OCI-LY7 (cell line): ENCODE data around the gene OR10G7. TPM values are rescaled to one million over a fixed set of nuclear protein-coding genes. Genes with fewer than 3 reads are reported as not detected.

Experiments
- Bru-seq: library from RNA; stranded (reverse); fragments of 400-500 nt; gene quantifications from one replicate; lab custom pipeline; 2021; lab: Mats Ljungman, UMichigan
- BruChase-seq, 2 experiments: library from RNA; stranded (reverse); fragments of 400-500 nt; gene quantifications; one replicate each; lab custom pipeline; 2021; lab: Mats Ljungman, UMichigan
- BruUV-seq: library from RNA; stranded (reverse); fragments of 400-500 nt; replicated peaks from 2 replicates; lab custom pipeline; 2021; lab: Mats Ljungman, UMichigan
- CTCF ChIA-PET: fragments of 300-600 bp; sonication (Branson Sonifier 250); formaldehyde crosslinking; loops from one replicate; lab custom pipeline; 2022; ENCODE audit warnings: antibody characterized with exemption; ENCODE audit not compliant: unreplicated experiment; lab: Charles Lee
- POLR2A ChIA-PET: fragments of 300-600 bp; sonication (Branson Sonifier 250); formaldehyde crosslinking; loops from one replicate; lab custom pipeline; 2022; ENCODE audit warnings: antibody characterized with exemption; lab: Charles Lee
- DNase-seq: peaks from one replicate; pipeline ENCODE4 v3.0.0-alpha.2; 2015; ENCODE audit warnings: low spot score
- H2AFZ ChIP-seq: fragments of 200-600 bp; sonication (generic), shearing (Covaris generic); 2 replicates; pipeline ENCODE4 v1.6.1; 2014; ENCODE audit warnings: mild to moderate bottlenecking, antibody characterized with exemption, low read length, moderate library complexity
- H3K27ac ChIP-seq: fragments of 200-600 bp; sonication (generic); 2 replicates; pipeline ENCODE4 v1.5.1; 2014; ENCODE audit warnings: mixed run types, low read depth, mild to moderate bottlenecking, moderate library complexity, low read length, inconsistent platforms; ENCODE audit not compliant: poor library complexity, severe bottlenecking
- H3K36me3 ChIP-seq: fragments of 200-600 bp; sonication (generic); 2 replicates; pipeline ENCODE4 v1.6.1; 2014; ENCODE audit warnings: mild to moderate bottlenecking, antibody characterized with exemption, low read length, moderate library complexity, mixed read lengths; ENCODE audit not compliant: insufficient read depth
- H3K4me1 ChIP-seq: fragments of 200-600 bp; sonication (generic); 2 replicates; pipeline ENCODE4 v1.5.1; 2014; ENCODE audit warnings: mild to moderate bottlenecking, low read length; ENCODE audit not compliant: insufficient read depth, poor library complexity, severe bottlenecking
- H3K4me2 ChIP-seq: fragments of 200-600 bp; sonication (generic); 2 replicates; pipeline ENCODE4 v1.6.1; 2014; ENCODE audit warnings: mild to moderate bottlenecking, low read length
- H3K4me3 ChIP-seq: fragments of 200-600 bp; sonication (generic); 2 replicates; pipeline ENCODE4 v1.5.1; 2014; ENCODE audit warnings: mild to moderate bottlenecking, low read depth, low read length; ENCODE audit not compliant: poor library complexity, severe bottlenecking
- H3K79me2 ChIP-seq: fragments of 200-600 bp; sonication (generic); 2 replicates; pipeline ENCODE4 v1.6.1; 2016; ENCODE audit warnings: low read depth, mild to moderate bottlenecking, low read length, moderate library complexity, mixed read lengths; ENCODE audit not compliant: insufficient read depth
- H3K9me2 ChIP-seq: fragments of 200-600 bp; sonication (generic); 2 replicates; pipeline ENCODE4 v1.6.1; 2016; ENCODE audit warnings: mild to moderate bottlenecking, low read length, mixed read lengths; ENCODE audit not compliant: insufficient read depth
- H3K9me3 ChIP-seq: fragments of 200-600 bp; sonication (generic); 2 replicates; pipeline ENCODE4 v1.6.1; 2014; ENCODE audit warnings: mild to moderate bottlenecking, mixed run types, low read length, mixed read lengths
- H4K20me1 ChIP-seq: fragments of 200-600 bp; sonication (generic); 2 replicates; pipeline ENCODE4 v1.6.1; 2014; ENCODE audit warnings: mild to moderate bottlenecking, antibody characterized with exemption, low read length, moderate library complexity, mixed read lengths; ENCODE audit not compliant: insufficient read depth
- CTCF ChIP-seq: fragments of 200-600 bp; sonication (generic); conservative IDR thresholded peaks from 2 replicates; pipeline ENCODE4 v1.5.1; 2014; ENCODE audit warnings: mild to moderate bottlenecking, antibody characterized with exemption, low read length, moderate library complexity, mixed read lengths
- EZH2phosphoT487 ChIP-seq: fragments of 200-600 bp; sonication (generic); IDR thresholded peaks from 2 replicates; pipeline ENCODE4 v1.6.1; 2018; ENCODE audit warnings: low read depth, borderline replicate concordance, mild to moderate bottlenecking, mixed run types, antibody characterized with exemption, low read length, moderate library complexity, mixed read lengths
- intact Hi-C: fragments of 100-400 bp; cut with micrococcal nuclease; formaldehyde crosslinking; loops from one replicate; pipeline ENCODE4 v1.10.0; 2022; ENCODE audit not compliant: unreplicated experiment
- long read RNA-seq: library from polyadenylated mRNA; stranded (forward); transcript quantifications from one replicate; pipeline ENCODE4 v2.0.0, GENCODE V29; 2022
- total RNA-seq, 2 experiments: library from RNA; depleted of rRNA in 1 of 2; stranded (reverse); fragments of >200 nt in 1 of 2; shearing (Covaris generic) in 1 of 2; gene quantifications; 2 replicates each; pipeline ENCODE4 v1.2.3, GENCODE V29; 2014 to 2022

Gene OR10G7, protein sequence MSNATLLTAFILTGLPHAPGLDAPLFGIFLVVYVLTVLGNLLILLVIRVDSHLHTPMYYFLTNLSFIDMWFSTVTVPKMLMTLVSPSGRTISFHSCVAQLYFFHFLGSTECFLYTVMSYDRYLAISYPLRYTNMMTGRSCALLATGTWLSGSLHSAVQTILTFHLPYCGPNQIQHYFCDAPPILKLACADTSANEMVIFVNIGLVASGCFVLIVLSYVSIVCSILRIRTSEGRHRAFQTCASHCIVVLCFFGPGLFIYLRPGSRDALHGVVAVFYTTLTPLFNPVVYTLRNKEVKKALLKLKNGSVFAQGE
- not detected in 2 replicates for total RNA-seq (2014; rRNA removed; shearing (Covaris generic))
- total RNA-seq (2022) = not detected in 2 replicates
- Bru-seq, nascent RNA = not detected
- not detected for BruChase-seq, experiment 1, labeled RNA remaining after a 6-hour chase
- not detected for BruChase-seq, experiment 2, labeled RNA remaining after a 2-hour chase
- long read RNA-seq = 0 reads

DNA sequence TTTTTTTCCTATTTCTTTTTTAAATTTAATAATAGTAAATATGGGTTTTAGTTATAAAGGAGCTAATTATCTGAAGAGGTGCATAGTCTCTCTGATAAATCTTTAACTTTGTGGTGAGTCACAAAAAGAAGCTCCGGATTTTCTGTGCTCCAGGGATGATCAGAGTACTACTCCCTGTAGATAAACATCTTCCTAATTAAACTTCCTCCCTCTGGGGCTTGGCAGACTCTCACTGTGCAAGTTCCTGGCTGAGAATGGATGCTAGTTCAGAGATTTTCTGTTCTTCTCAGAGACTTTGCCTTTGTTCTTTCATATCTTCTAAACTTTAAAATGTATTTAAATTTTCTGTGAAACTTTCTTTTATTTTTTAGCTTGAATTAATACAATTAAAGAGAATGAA lies at the start of gene OR10G7:
TSS of gene OR10G7 (minus strand) at position 72 of the 400 bp plus-strand sequence. CDS start 2,324 bp downstream, outside the sequence.
- no peaks in the 10 kb centered on the region for H3K79me2 ChIP-seq
- no peaks in the 10 kb centered on the region for H3K4me1 ChIP-seq
- intact Hi-C loops = no loop called here
- CTCF ChIA-PET = no interaction called here
- no peak within 1 kb of the TSS for H3K27ac ChIP-seq
- H2AFZ ChIP-seq = no peak within 1 kb of the TSS
- H4K20me1 ChIP-seq = no peaks in the 10 kb centered on the region
- H3K4me3 ChIP-seq = no peak within 1 kb of the TSS
- no peak within 1 kb of the TSS for H3K4me2 ChIP-seq
- POLR2A ChIA-PET = interaction anchor here (0.8 to 1.0 kb wide), 2 partner anchors 20 to 28 kb away, joined by 3 to 4 read pairs; no protein-coding TSS in a partner anchor
- TF ChIP-seq EZH2phosphoT487 (no peak), CTCF (no peak)
- no TSS peak for BruUV-seq
- H3K9me2 ChIP-seq = no peaks in the 10 kb centered on the region
- no peaks in the 10 kb centered on the region for H3K36me3 ChIP-seq
- DNase-seq = no peak
- H3K9me3 ChIP-seq = no peaks in the 10 kb centered on the region

DNA sequence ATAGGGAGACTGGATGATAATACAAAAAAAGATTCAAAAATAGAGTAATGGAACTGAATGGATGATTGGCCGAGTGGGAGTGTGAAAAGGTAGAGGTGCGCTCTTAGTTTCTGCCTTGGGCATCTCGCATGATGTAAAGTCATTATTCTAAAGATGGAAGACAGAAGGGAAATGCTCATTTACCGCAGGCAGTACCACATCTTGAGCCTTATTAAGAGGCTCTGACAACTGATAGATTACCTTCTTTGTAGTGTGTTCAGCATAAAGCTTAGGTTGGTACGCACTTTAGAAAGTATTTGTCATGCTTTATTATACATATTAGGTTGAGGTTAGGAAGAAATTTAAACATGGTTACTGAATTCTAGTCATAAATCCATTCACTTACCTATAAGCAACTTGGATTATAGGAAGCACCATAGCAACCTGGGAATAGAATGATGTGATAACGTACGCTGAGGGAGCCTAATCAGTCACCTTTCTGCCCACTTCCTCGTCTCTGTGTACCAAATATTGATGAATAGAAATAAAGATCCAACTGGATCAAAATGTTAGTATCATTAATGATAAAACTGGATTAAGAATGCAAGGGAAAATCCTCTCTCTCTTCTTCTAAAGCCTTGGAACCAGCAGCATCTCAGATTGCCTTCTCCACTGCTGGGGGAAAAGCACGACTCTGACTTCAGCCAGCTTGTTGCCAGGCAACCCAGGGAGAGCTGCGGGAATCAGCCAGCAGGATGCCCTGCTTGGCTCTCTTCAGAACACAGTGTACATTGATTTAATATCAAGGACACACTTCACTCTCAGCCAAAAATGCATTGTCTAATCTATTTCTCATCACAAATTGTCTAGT lies 45.1 kb upstream of the OR10G7 start:
- ChIA-PET POLR2A (no interaction called here), CTCF (no interaction called here)
- H4K20me1 ChIP-seq = no peaks in the 10 kb centered on the region
- no peaks in the 10 kb centered on the region for H3K79me2 ChIP-seq
- no peaks in the 10 kb centered on the region for H3K36me3 ChIP-seq
- intact Hi-C loops = no loop called here
- DNase-seq = no peak
- no peak overlapping the region for H3K4me3 ChIP-seq
- no peaks in the 10 kb centered on the region for H3K4me1 ChIP-seq
- no peaks in the 10 kb centered on the region for H3K9me3 ChIP-seq
- no peak overlapping the region for H3K4me2 ChIP-seq
- no TSS peak for BruUV-seq
- TF ChIP-seq CTCF (no peak), EZH2phosphoT487 (no peak)
- H3K27ac ChIP-seq = no peak overlapping the region
- H2AFZ ChIP-seq = no peak overlapping the region
- no peaks in the 10 kb centered on the region for H3K9me2 ChIP-seq
